ENCODE measurements around the gene ARAP3. TPM values are rescaled to one million over a fixed set of nuclear protein-coding genes. Genes with fewer than 3 reads are reported as not detected.

Gene ARAP3
- total and polyA plus RNA-seq, 5 donors from 2014 or later: 0.25 to 6.1 (median 0.79) TPM; not detected in 1

GRCh38 chr5:141655020-141655419 is 27.0 kb downstream of the ARAP3 start:
- no peak overlapping the region for H3K27ac Mint-ChIP-seq
- DNase-seq: no peak
- H3K36me3 ChIP-seq (ENCODE audit: control insufficient read depth, insufficient read depth, low read length): no peaks in the 10 kb centered on the region

GRCh38 chr5:141654298-141654697 is 27.7 kb downstream of the ARAP3 start:
- Histone ChIP-seq H3K4me1 (ENCODE audit: control insufficient read depth, insufficient read depth, low read length, poor library complexity, severe bottlenecking) (peaks cover 24% of the 10 kb centered on the region), H3K4me3 (ENCODE audit: low read depth, low read length) (no peak overlapping the region), H3K27me3 (ENCODE audit: control insufficient read depth, insufficient read depth, low read length) (no peaks in the 10 kb centered on the region), H3K36me3 (ENCODE audit: control insufficient read depth, insufficient read depth, low read length) (no peaks in the 10 kb centered on the region), H3K9me3 (ENCODE audit: control insufficient read depth in 2 of 2, low read length in 2 of 2) (no peaks in the 10 kb centered on the region), H3K27ac (ENCODE audit: insufficient read depth, low read length, poor library complexity, severe bottlenecking) (no peak overlapping the region)
- DNase-seq (no peak), ATAC-seq (ENCODE audit: low read depth in 2 of 2) (no peak)
- H3K9me3 Mint-ChIP-seq: no peaks in the 10 kb centered on the region
- peak overlapping the region in 2 of 4 donors; percentile 13 to 64 for H3K4me3 Mint-ChIP-seq
- H3K27ac Mint-ChIP-seq: no peak overlapping the region
- H3K4me1 Mint-ChIP-seq: peaks cover 18 to 39% (median 22%) of the 10 kb centered on the region in 4 donors
- no peaks in the 10 kb centered on the region for H3K27me3 Mint-ChIP-seq
- no peaks in the 10 kb centered on the region for H3K36me3 Mint-ChIP-seq

More at GRCh38 chr5:141655020-141655419, 27.0 kb downstream of the ARAP3 start:
- no peak for ATAC-seq (ENCODE audit: low read depth in 2 of 2)
- Histone ChIP-seq H3K27ac (ENCODE audit: insufficient read depth, low read length, poor library complexity, severe bottlenecking) (no peak overlapping the region), H3K4me1 (ENCODE audit: control insufficient read depth, insufficient read depth, low read length, poor library complexity, severe bottlenecking) (peaks cover 19% of the 10 kb centered on the region), H3K9me3 (ENCODE audit: control insufficient read depth in 2 of 2, low read length in 2 of 2) (no peaks in the 10 kb centered on the region), H3K4me3 (ENCODE audit: low read depth, low read length) (no peak overlapping the region), H3K27me3 (ENCODE audit: control insufficient read depth, insufficient read depth, low read length) (no peaks in the 10 kb centered on the region)
- Mint-ChIP-seq H3K4me1 (peaks cover 11 to 32% (median 17%) of the 10 kb centered on the region in 4 donors), H3K27me3 (no peaks in the 10 kb centered on the region), H3K4me3 (peak overlapping the region in 1 of 4 donors; percentile 25), H3K9me3 (no peaks in the 10 kb centered on the region), H3K36me3 (no peaks in the 10 kb centered on the region)

GRCh38 chr5:141651728-141652105 is 30.3 kb downstream of the ARAP3 start:
- Mint-ChIP-seq H3K36me3 (peaks cover 9% of the 10 kb centered on the region), H3K9me3 (no peaks in the 10 kb centered on the region), H3K27me3 (no peaks in the 10 kb centered on the region), H3K4me3 (peak overlapping the region; percentile 83 to 97 (median 94)), H3K27ac (peak overlapping the region; percentile 67 to 94 (median 81)), H3K4me1 (peaks cover 19 to 57% (median 32%) of the 10 kb centered on the region in 4 donors)
- H3K4me1 ChIP-seq (ENCODE audit: control insufficient read depth, insufficient read depth, low read length, poor library complexity, severe bottlenecking): peaks cover 31% of the 10 kb centered on the region
- H3K27me3 ChIP-seq (ENCODE audit: control insufficient read depth, insufficient read depth, low read length): no peaks in the 10 kb centered on the region
- DNase-seq (no peak), ATAC-seq (ENCODE audit: low read depth in 2 of 2) (no peak)
- H3K4me3 ChIP-seq (ENCODE audit: low read depth, low read length): peak overlapping the region; percentile 81
- H3K36me3 ChIP-seq (ENCODE audit: control insufficient read depth, insufficient read depth, low read length): peaks cover 16% of the 10 kb centered on the region
- H3K27ac ChIP-seq (ENCODE audit: insufficient read depth, low read length, poor library complexity, severe bottlenecking): peak overlapping the region; percentile 79
- no peaks in the 10 kb centered on the region for H3K9me3 ChIP-seq (ENCODE audit: control insufficient read depth in 2 of 2, low read length in 2 of 2)

GRCh38 chr5:141650851-141651727 is 30.9 kb downstream of the ARAP3 start, which contains the start of gene FCHSD1:
FCHSD1 (minus strand) TSS chr5:141651418; CDS start chr5:141651368, 50 bp downstream.
- H3K36me3 ChIP-seq (ENCODE audit: control insufficient read depth, insufficient read depth, low read length): peaks cover 22% of the 10 kb centered on the region
- H3K27me3 ChIP-seq (ENCODE audit: control insufficient read depth, insufficient read depth, low read length): no peaks in the 10 kb centered on the region
- ATAC-seq (ENCODE audit: low read depth in 2 of 2) (peak; percentile 91), DNase-seq (peak; percentile 80 to 85 (median 81))
- H3K27ac Mint-ChIP-seq: peak within 1 kb of the TSS; percentile 81 to 94 (median 82)
- no peaks in the 10 kb centered on the region for H3K9me3 ChIP-seq (ENCODE audit: control insufficient read depth in 2 of 2, low read length in 2 of 2)
- H3K4me3 ChIP-seq (ENCODE audit: low read depth, low read length): peak within 1 kb of the TSS; percentile 81
- peak within 1 kb of the TSS; percentile 83 to 97 (median 94) for H3K4me3 Mint-ChIP-seq
- no peaks in the 10 kb centered on the region for H3K27me3 Mint-ChIP-seq
- H3K36me3 Mint-ChIP-seq: peaks cover 12% of the 10 kb centered on the region
- H3K27ac ChIP-seq (ENCODE audit: insufficient read depth, low read length, poor library complexity, severe bottlenecking): peak within 1 kb of the TSS; percentile 79
- H3K4me1 ChIP-seq (ENCODE audit: control insufficient read depth, insufficient read depth, low read length, poor library complexity, severe bottlenecking): peaks cover 31% of the 10 kb centered on the region
- H3K9me3 Mint-ChIP-seq: no peaks in the 10 kb centered on the region
- peaks cover 19 to 62% (median 36%) of the 10 kb centered on the region in 4 donors for H3K4me1 Mint-ChIP-seq

GRCh38 chr5:141649972-141650371 is 32.1 kb downstream of the ARAP3 start:
- H3K36me3 ChIP-seq (ENCODE audit: control insufficient read depth, insufficient read depth, low read length): peaks cover 32% of the 10 kb centered on the region
- DNase-seq: no peak
- H3K36me3 Mint-ChIP-seq: peaks cover 17% of the 10 kb centered on the region
- peak overlapping the region; percentile 34 to 81 (median 50) for H3K27ac Mint-ChIP-seq
- peak overlapping the region; percentile 79 for H3K27ac ChIP-seq (ENCODE audit: insufficient read depth, low read length, poor library complexity, severe bottlenecking)
- peaks cover 31% of the 10 kb centered on the region for H3K4me1 ChIP-seq (ENCODE audit: control insufficient read depth, insufficient read depth, low read length, poor library complexity, severe bottlenecking)
- H3K9me3 Mint-ChIP-seq: no peaks in the 10 kb centered on the region
- peak overlapping the region; percentile 65 for H3K4me3 ChIP-seq (ENCODE audit: low read depth, low read length)
- ATAC-seq (ENCODE audit: low read depth in 2 of 2): no peak
- peak overlapping the region; percentile 83 to 97 (median 94) for H3K4me3 Mint-ChIP-seq
- H3K4me1 Mint-ChIP-seq: peaks cover 19 to 64% (median 37%) of the 10 kb centered on the region in 4 donors
- H3K27me3 Mint-ChIP-seq: no peaks in the 10 kb centered on the region
- no peaks in the 10 kb centered on the region for H3K9me3 ChIP-seq (ENCODE audit: control insufficient read depth in 2 of 2, low read length in 2 of 2)
- no peaks in the 10 kb centered on the region for H3K27me3 ChIP-seq (ENCODE audit: control insufficient read depth, insufficient read depth, low read length)

- H3K4me3 ChIP-seq (ENCODE audit: low read depth, low read length): no peak overlapping the region
- H3K9me3 ChIP-seq (ENCODE audit: control insufficient read depth in 2 of 2, low read length in 2 of 2): no peaks in the 10 kb centered on the region
- H3K27ac Mint-ChIP-seq: peak overlapping the region in 2 of 3 donors; percentile 50 to 62
- no peaks in the 10 kb centered on the region for H3K27me3 Mint-ChIP-seq
- H3K4me1 Mint-ChIP-seq: peaks cover 19 to 64% (median 37%) of the 10 kb centered on the region in 4 donors
- peaks cover 38% of the 10 kb centered on the region for H3K36me3 ChIP-seq (ENCODE audit: control insufficient read depth, insufficient read depth, low read length)
- H3K36me3 Mint-ChIP-seq: peaks cover 20% of the 10 kb centered on the region
- H3K4me3 Mint-ChIP-seq: peak overlapping the region; percentile 0 to 93 (median 19)
- no peak for ATAC-seq (ENCODE audit: low read depth in 2 of 2)
- DNase-seq: no peak
- no peak overlapping the region for H3K27ac ChIP-seq (ENCODE audit: insufficient read depth, low read length, poor library complexity, severe bottlenecking)
- H3K9me3 Mint-ChIP-seq: no peaks in the 10 kb centered on the region
- peaks cover 31% of the 10 kb centered on the region for H3K4me1 ChIP-seq (ENCODE audit: control insufficient read depth, insufficient read depth, low read length, poor library complexity, severe bottlenecking)
- H3K27me3 ChIP-seq (ENCODE audit: control insufficient read depth, insufficient read depth, low read length): no peaks in the 10 kb centered on the region
Observed at GRCh38 chr5:141649056-141649688, 32.9 kb downstream of the ARAP3 start.

GRCh38 chr5:141647851-141648250 is 34.2 kb downstream of the ARAP3 start:
- Histone ChIP-seq H3K9me3 (ENCODE audit: control insufficient read depth in 2 of 2, low read length in 2 of 2) (no peaks in the 10 kb centered on the region), H3K36me3 (ENCODE audit: control insufficient read depth, insufficient read depth, low read length) (peaks cover 45% of the 10 kb centered on the region), H3K27ac (ENCODE audit: insufficient read depth, low read length, poor library complexity, severe bottlenecking) (no peak overlapping the region), H3K4me3 (ENCODE audit: low read depth, low read length) (no peak overlapping the region), H3K4me1 (ENCODE audit: control insufficient read depth, insufficient read depth, low read length, poor library complexity, severe bottlenecking) (peaks cover 31% of the 10 kb centered on the region), H3K27me3 (ENCODE audit: control insufficient read depth, insufficient read depth, low read length) (no peaks in the 10 kb centered on the region)
- ATAC-seq (ENCODE audit: low read depth in 2 of 2): no peak
- H3K27me3 Mint-ChIP-seq: no peaks in the 10 kb centered on the region
- H3K36me3 Mint-ChIP-seq: peaks cover 24% of the 10 kb centered on the region
- DNase-seq: no peak
- H3K4me1 Mint-ChIP-seq: peaks cover 12 to 58% (median 36%) of the 10 kb centered on the region in 4 donors
- peak overlapping the region in 1 of 4 donors; percentile 46 for H3K4me3 Mint-ChIP-seq
- H3K9me3 Mint-ChIP-seq: no peaks in the 10 kb centered on the region
- H3K27ac Mint-ChIP-seq: peak overlapping the region in 1 of 3 donors; percentile 73

Data from CD4-positive, CD25-positive, alpha-beta regulatory T cell (primary cell).